GM04503 (cell line): ENCODE results near the gene PFKFB1.
"Not testable (repeated sequence)": the region's sequence is repeated elsewhere in the genome, so short reads cannot be mapped to it uniquely, and the experiment has no call there.

Source experiments
- DNase-seq: peaks from one replicate; pipeline ENCODE4 v3.0.0-alpha.2; 2012; ENCODE audit warnings: low read depth

The PFKFB1 gene

GRCh38 chrX:54992911-54993622 is 921 bp downstream of the PFKFB1 start:
- DNase-seq: no peak

GRCh38 chrX:54991706-54992105 is 2.3 kb downstream of the PFKFB1 start:
- DNase-seq: no peak

GRCh38 chrX:54983306-54983705 is 10.7 kb downstream of the PFKFB1 start:
- not testable (repeated sequence) for DNase-seq

GRCh38 chrX:54980334-54980733 is 13.7 kb downstream of the PFKFB1 start:
- no peak for DNase-seq

- no peak for DNase-seq
Measured at GRCh38 chrX:54979432-54979831, 14.6 kb downstream of the PFKFB1 start.

GRCh38 chrX:54978448-54978847 is 15.5 kb downstream of the PFKFB1 start:
- DNase-seq: no peak

GRCh38 chrX:54977387-54977786 is 16.6 kb downstream of the PFKFB1 start:
- no peak for DNase-seq

GRCh38 chrX:54964766-54965497 is 29.1 kb downstream of the PFKFB1 start:
- no peak for DNase-seq

- DNase-seq: no peak
Measured at GRCh38 chrX:54961750-54962149, 32.2 kb downstream of the PFKFB1 start.

- DNase-seq: no peak
Measured at GRCh38 chrX:54950730-54951375, 43.1 kb downstream of the PFKFB1 start.

GRCh38 chrX:54945224-54945623 is 48.8 kb downstream of the PFKFB1 start:
- DNase-seq: no peak

- DNase-seq: no peak
Measured at GRCh38 chrX:54944816-54945215, 49.2 kb downstream of the PFKFB1 start.

- DNase-seq: no peak
Measured at GRCh38 chrX:54937416-54937815, 56.6 kb downstream of the PFKFB1 start.

- DNase-seq: no peak
Measured at GRCh38 chrX:54935306-54935705, 58.7 kb downstream of the PFKFB1 start.

GRCh38 chrX:54934890-54935289 is 59.1 kb downstream of the PFKFB1 start:
- DNase-seq: no peak

GRCh38 chrX:54934058-54934457 is 59.9 kb downstream of the PFKFB1 start:
- no peak for DNase-seq

GRCh38 chrX:54933150-54933826 is 60.7 kb downstream of the PFKFB1 start:
- no peak for DNase-seq

- DNase-seq: no peak
Measured at GRCh38 chrX:54931107-54931506, 62.9 kb downstream of the PFKFB1 start.

GRCh38 chrX:54930291-54931049 is 63.5 kb downstream of the PFKFB1 start:
- DNase-seq: no peak

- no peak for DNase-seq
Measured at GRCh38 chrX:54928876-54929275, 65.1 kb downstream of the PFKFB1 start.

GRCh38 chrX:54926978-54927377 is 67.0 kb downstream of the PFKFB1 start:
- DNase-seq: no peak

- DNase-seq: no peak
Measured at GRCh38 chrX:54923376-54923775, 70.6 kb downstream of the PFKFB1 start.
